ENCODE results near the gene PPFIA2.
"Not testable (repeated sequence)": the region's sequence is repeated elsewhere in the genome, so short reads cannot be mapped to it uniquely, and the experiment has no call there.

The PPFIA2 gene

DNA sequence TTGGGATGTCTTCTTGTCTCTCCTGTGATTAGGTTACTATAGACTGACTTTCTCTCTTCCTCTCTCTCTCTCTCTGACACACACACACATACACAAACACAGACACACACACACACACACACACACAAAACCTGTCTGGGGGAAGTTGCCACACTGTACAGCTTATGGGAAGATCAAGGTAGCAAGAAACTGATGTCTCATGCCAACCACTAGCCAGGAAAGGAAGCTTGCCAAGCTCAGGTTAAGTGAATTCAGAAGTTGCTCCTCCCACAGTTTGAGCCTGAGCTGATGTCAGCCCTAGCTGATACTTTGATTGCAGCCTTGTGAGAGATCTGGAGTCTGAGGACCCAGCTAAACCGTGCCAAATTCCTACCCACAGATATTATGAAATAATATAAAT is 67.1 kb downstream of the PPFIA2 start:
- in situ Hi-C loops (cut with HindIII; ENCODE audit: low pct_ligation_motif_present, low pct_unique_long_range_greater_than_20kb, low sequenced_read_pairs), result no loop called here
- no peak for DNase-seq

DNA sequence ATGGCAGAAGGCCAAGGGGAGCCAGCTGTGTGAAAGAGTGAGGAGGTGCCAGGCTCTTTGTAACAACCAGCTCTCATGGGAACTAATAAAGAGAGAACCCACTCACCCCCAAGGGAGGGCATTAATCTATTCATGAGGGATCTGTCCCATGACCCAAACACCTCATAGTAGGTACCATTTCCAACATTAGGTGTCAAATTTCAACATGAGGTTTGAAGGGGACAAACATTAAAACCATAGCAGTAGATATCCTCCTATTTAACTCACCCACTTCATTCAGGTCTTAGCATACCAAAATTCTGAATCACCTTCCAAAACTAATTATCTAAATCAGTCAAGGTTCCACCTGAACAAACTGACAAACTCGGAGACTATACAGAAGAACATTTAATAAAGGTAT is 75.3 kb downstream of the PPFIA2 start:
- no peak for DNase-seq
- in situ Hi-C loops (cut with HindIII; ENCODE audit: low pct_ligation_motif_present, low pct_unique_long_range_greater_than_20kb, low sequenced_read_pairs), result no loop called here

DNA sequence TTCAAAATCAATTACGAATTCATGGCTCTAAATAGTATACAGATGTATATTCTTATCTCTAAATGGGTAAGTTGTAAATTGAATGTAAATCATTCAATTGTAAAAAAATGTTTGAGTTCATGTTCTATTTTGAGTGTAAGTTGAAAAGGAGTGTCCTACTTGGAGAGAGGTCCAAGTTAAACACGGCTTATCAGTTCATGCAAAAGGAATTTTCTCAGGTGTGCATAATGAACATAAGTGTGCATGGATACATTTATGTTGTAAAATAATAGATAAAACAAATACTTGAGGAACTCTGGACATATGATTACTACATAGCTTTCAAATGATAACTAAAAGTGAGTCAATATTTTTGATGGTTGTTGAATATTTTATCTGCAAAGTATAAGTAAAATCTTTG is 79.5 kb downstream of the PPFIA2 start:
- no peak for DNase-seq
- in situ Hi-C loops (cut with HindIII; ENCODE audit: low pct_ligation_motif_present, low pct_unique_long_range_greater_than_20kb, low sequenced_read_pairs), result no loop called here

DNA sequence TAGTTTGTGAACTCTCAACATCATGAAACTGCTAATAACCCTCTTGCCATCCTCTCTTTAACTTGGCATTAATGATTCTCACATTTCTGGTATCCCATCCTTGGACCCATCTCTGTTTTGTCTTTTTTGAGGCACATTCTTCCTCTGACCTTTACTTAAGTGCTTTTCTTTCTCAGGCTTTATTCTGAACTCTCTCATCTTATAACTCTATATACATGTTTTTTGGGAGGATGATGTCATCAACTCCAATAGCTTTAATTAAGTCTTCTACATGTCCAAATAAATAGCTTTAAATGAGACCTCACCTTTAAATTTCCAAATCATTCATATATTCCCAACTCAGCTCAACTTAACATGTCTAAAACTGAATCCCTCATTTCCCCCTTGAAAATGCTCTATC is 88.4 kb downstream of the PPFIA2 start:
- no peak for DNase-seq
- in situ Hi-C loops (cut with HindIII; ENCODE audit: low pct_ligation_motif_present, low pct_unique_long_range_greater_than_20kb, low sequenced_read_pairs), result no loop called here

DNA sequence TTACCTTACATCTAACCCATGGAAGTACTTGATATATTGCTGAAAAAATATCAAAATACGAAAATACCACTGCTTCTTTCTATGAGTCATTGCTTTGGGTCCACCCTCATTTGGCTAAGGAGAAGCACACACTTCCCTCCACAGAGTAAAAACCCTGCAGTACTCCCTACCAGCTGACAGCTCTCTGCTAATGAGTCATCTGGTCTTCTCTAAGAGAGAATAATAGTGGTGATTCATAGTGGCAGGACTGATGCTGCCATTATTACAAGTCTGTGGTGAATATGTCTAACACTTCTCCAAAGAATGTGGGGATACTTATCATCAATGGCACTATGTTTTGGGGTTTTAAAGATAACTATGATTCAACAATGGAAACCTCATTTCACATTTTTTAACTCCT is 90.7 kb downstream of the PPFIA2 start:
- in situ Hi-C loops (cut with HindIII; ENCODE audit: low pct_ligation_motif_present, low pct_unique_long_range_greater_than_20kb, low sequenced_read_pairs), result no loop called here
- DNase-seq, result peak; percentile 79

DNA sequence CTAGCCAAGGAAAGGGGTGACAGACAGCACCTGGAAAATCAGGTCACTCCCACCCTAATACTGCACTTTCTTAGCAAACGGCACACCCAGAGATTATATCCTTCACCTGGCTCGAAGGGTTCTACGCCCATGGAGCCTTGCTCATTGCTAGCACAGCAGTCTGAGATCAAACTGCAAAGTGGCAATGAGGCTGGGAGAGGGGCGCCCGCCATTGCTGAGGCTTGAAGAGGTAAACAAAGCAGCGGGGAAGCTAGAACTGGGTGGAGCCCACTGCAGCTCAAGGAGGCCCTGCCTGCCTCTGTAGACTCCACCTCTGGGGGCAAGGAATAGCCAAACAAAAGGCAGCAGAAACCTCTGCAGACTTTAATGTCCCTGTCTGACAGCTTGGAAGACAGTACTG is 99.8 kb downstream of the PPFIA2 start:
- in situ Hi-C loops (cut with HindIII; ENCODE audit: low pct_ligation_motif_present, low pct_unique_long_range_greater_than_20kb, low sequenced_read_pairs); DNase-seq: not testable (repeated sequence)

DNA sequence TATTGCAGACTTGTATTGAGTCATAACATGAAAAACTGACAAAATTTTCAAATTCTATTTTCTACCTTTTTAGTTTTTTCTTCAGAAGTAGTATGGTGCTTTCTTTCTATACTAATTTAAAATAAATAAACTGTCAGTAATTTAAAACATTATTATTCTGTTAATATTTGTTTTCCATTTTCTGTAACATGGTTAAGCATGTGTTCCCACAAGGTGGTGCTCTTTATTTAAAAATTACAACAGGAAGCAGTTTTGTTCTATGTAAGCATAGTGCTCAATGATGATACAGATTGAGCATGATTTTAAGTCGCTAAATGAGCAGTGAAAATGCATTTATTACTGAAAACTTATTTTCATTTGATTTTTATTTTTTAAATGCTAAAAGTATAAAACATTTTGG is 114.6 kb downstream of the PPFIA2 start:
- peak; percentile 68 for DNase-seq
- in situ Hi-C loops (cut with HindIII; ENCODE audit: low pct_ligation_motif_present, low pct_unique_long_range_greater_than_20kb, low sequenced_read_pairs), result no loop called here

DNA sequence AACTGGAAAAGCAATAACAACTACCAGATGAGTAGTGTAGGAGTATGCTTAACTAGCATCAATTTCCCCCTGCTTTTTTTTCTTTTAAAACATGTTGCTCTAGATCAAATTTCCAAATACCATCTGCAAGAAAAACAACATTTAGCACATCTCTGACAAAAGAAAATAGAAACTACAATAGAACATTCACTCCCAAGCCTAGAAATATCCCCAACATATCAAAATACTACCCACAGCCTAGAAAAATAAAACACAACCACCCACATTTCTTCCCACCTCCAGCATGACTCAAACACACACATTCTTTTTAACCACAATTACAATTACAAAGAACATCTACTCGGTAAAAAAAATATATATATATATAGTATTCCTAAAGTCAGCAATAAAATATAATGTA is 120.0 kb downstream of the PPFIA2 start:
- in situ Hi-C loops (cut with HindIII; ENCODE audit: low pct_ligation_motif_present, low pct_unique_long_range_greater_than_20kb, low sequenced_read_pairs), result no loop called here
- no peak for DNase-seq

DNA sequence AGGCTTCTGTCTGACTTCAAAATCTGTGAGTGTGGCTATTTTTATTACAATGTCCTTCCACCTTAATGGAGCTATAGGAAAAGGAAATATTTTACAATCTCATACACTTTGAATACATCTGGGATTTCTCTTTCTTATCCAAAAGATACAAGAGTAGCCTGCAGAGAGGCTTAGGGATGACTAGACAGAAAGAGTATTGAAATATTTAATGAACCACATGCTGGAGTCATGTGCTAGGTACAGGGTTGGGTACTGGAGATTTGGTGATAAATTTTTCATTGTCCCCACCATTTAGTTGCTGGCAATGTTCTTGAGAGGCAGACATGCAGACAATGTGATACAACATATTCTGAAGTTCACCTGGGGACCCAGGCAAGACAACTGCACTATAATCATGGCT is 126.0 kb downstream of the PPFIA2 start:
- no peak for DNase-seq
- in situ Hi-C loops (cut with HindIII; ENCODE audit: low pct_ligation_motif_present, low pct_unique_long_range_greater_than_20kb, low sequenced_read_pairs), result no loop called here

DNA sequence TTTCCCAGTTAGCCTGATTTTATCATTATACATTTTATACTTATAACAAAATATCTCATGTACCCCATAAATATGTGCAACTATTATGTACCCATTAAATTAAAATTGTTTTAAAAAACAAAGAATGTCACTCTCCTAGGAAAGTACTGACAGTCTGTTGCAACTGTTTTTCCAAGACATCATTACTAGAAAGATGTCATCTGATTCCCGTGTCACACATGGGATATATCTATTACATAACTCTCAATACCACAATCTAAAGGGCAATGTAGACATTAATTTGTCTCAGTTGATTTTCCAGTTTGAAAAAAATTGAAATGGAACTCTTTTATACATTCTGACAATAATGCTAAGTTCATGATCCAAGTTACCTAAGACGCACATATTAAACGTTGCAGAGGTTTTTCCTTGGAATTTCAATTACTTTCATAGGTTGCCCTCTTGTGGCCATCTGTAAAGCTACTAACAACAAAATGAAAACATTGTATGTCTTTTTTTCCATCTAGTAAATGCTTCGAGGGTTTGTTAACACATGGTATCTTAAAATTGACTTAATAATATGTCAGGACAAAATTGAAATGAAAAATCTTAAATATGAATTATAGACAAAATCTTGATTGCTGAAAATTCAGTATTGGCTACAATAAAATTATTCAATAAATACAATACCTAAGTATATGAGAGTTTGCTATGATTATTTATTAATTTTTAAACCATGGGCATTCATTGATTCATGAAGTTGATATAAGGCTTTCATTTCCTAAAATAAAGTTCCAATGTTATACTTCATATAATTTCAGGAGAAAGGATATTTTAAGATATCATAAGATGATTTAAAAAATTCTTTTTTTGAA is 131.6 kb downstream of the PPFIA2 start:
- DNase-seq, result peak; percentile 73
- in situ Hi-C loops (cut with HindIII; ENCODE audit: low pct_ligation_motif_present, low pct_unique_long_range_greater_than_20kb, low sequenced_read_pairs), result no loop called here

DNA sequence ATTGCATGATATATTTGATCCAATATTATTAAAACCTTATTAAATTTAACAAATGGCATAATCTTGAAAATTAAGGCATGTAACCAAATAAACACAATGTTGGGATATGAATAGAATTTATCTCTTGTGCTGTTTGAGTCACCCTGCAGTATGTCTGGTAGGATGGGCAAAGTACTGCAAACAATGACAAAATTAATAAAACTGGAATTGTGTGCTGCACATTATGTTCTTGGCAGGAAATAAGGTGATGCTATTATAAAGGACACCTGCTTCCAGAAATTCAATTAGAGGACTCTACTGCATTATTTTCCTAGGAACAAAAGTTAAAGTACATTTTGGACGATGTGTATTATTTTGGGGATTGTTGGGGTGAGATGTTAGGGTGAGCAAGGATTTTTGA is 132.7 kb downstream of the PPFIA2 start:
- in situ Hi-C loops (cut with HindIII; ENCODE audit: low pct_ligation_motif_present, low pct_unique_long_range_greater_than_20kb, low sequenced_read_pairs), result no loop called here
- no peak for DNase-seq

DNA sequence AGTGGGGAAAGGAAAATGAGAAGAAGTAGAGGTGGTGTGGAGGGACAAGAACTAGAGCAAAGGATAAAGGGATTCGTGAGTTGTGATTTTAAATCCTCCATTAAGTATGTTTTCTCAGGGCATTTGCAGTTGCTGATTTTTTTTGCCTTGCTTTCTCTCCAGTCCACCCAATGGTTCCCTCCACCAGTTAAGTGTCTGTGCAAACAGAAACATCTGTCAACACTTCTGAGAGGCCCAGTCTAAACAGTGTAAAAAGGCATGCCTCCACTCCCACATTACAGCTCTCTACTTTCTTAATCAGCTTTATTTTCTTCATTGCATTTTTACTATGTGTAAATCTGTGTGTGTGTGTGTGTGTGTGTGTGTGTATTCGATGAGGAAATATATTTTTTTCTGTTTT is 141.2 kb downstream of the PPFIA2 start:
- DNase-seq, result no peak
- in situ Hi-C loops (cut with HindIII; ENCODE audit: low pct_ligation_motif_present, low pct_unique_long_range_greater_than_20kb, low sequenced_read_pairs), result no loop called here

DNA sequence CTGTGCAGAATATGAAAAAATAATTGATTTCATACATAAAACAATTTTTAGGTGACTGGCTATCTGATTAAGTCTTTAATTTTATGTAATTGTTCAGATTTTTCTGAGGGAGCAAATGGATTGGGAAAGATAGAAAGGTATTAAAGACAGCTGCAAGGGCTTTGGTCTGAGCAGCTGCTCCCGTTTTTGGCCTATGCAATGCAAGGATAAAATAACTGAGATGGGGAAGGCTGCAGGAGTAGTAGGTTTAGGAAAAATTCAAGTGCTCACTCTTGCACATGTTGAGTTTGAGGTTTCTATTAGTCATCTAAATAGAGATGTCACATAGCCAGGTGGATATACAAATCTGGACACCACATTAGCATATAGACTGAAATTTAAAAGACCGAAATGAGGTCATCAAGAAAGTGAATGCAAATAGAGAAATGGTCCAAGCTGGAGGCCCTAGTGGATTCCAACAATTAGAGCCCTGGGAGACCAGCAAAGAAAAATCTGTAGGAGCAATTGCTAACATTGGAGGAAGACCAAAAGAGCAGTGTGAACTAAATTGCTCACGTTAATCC is 144.0 kb downstream of the PPFIA2 start:
- in situ Hi-C loops (cut with HindIII; ENCODE audit: low pct_ligation_motif_present, low pct_unique_long_range_greater_than_20kb, low sequenced_read_pairs), result no loop called here
- no peak for DNase-seq

DNA sequence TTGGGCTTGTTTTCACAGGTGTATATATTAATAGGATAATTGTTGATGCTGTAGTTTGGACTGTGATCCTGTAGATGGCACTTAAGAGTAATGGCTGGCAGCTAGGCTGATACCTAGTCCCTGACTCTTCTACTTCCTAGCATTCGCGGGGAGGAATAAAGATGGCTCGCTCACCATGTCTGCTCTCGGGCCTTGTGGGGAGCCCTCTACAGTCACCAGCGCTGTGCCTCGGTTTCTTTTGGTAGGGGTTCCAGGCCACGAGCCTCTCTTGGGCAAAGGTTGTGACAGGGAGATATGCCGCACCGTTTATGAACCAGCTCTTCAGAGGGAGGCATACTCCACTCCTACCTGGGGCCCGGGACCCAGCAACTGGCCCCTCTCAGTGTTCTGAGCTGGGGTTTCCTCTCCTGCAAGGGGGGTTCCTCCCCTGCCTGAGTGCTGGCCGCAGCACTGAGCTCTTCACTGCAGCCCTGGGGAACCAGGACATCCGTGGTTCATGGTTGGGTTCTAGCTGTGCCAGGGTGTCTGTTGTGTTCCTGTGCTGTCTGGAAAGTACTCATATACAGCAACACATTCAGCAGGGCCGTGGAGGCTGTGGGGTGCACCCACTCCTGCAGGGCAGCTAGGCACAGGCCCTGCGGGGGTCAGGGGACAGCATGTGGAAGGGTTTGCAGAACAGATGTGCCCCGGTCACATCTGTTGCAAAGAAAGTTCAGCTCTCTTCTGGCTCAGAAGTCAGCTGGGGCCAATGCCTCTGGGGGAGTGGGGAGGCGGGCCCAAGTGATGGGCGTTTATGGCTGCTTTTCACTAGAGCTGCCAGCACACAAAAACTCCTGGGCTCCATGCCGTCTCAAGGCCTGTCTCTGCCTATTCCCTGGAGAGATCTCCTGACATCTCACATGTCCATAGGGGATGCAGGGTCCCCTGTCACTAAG is 147.9 kb downstream of the PPFIA2 start:
- in situ Hi-C loops (cut with HindIII; ENCODE audit: low pct_ligation_motif_present, low pct_unique_long_range_greater_than_20kb, low sequenced_read_pairs), result no loop called here
- peak; percentile 35 for DNase-seq

DNA sequence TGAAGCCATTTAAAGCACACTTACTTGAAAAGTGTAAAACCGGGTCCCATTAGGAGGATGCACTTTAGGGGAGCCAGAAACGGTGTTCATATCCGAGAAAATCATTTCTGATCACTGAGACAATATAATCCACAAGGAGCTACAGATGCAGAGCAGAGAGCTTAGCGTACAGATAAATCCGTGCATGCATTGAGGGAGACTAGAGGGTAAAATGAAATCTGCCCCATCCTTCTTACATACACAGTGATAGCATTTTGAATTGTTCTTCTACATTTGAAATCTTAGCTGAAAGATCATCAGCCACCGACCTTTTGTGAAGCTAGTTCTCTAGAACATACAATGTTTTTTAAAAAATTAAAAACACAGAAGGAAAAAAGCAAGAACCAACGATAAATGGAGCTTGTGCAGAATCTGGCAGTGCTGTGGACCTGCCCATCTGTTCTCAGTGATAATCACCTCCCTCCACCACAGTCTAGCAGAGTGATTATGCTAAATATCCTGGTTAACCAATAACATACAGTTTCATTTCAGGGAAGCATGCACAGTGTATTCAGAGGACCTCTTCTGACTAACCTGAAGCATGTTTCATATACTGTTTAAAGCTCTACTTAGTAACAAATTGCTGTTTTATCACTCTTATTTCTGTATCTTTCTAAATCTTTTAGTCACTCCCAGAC is 161.1 kb downstream of the PPFIA2 start:
- DNase-seq, result peak; percentile 14
- in situ Hi-C loops (cut with HindIII; ENCODE audit: low pct_ligation_motif_present, low pct_unique_long_range_greater_than_20kb, low sequenced_read_pairs), result no loop called here

DNA sequence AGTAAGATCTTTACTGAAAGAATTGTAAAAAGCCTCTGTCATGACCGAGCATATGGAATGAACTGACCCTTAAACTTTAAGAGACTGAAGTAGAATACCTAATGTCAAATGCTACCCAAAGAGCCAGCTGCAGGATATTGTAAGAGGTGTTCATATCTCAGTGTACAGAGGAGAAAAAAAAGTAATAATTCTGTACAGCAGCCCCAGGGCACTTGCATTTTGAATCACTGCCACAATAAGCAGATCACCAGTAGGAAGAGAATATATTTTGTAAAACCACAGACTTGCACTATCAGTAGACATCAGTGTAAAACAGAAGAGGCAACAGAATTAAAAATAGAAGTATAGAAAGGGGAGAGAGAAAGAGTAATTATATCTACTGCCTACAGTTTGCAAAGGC is 162.6 kb downstream of the PPFIA2 start:
- no peak for DNase-seq
- in situ Hi-C loops (cut with HindIII; ENCODE audit: low pct_ligation_motif_present, low pct_unique_long_range_greater_than_20kb, low sequenced_read_pairs), result no loop called here

DNA sequence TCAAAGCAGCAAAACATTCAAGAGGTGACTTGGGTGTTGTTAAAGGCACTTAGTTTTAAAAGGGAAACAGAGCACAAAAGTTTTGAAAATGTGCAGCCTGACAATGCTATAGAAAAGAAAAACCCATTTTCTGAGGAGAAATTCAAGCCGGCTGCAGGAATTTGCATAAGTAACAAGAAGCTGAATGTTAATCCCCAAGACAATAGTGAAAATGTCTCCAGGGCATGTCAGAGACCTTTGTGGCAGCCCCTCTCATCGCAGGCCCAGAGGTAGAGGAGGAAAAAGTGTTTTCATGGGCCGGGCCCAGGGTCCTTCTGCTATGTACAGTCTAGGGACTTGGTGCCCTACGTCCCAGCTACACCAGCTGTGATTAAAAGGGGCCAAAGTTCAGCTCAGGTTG is 167.9 kb downstream of the PPFIA2 start:
- DNase-seq, result no peak

DNA sequence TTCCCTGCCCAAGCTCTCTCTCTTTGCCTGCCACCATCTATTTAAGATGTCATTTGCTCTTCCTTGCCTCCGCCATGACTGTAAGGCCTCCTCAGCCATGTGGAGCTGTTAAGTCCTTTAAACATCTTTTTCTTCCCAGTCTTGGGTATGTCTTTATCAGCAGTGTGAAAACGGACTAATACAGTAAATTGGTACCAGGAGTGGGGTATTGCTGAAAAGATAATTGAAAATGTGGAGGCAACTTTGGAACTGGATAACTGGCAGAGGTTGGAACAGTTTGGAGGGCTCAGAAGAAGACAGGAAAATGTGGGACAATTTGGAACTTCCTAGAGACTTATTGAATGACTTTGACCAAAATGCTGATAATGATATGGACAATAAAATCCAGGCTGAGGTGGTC is 168.4 kb downstream of the PPFIA2 start:
- DNase-seq; in situ Hi-C loops (cut with HindIII; ENCODE audit: low pct_ligation_motif_present, low pct_unique_long_range_greater_than_20kb, low sequenced_read_pairs): not testable (repeated sequence)

More for the DNA sequence above, 167.9 kb downstream of the PPFIA2 start:
- in situ Hi-C loops (cut with HindIII; ENCODE audit: low pct_ligation_motif_present, low pct_unique_long_range_greater_than_20kb, low sequenced_read_pairs), result no loop called here

All from ACHN (cell line).